Endothelial cell of umbilical vein (primary cell): ENCODE results near the gene NCAPH2. TPM values are rescaled to one million over a fixed set of nuclear protein-coding genes. Genes with fewer than 3 reads are reported as not detected.

Experiments used
- BruUV-seq: library from RNA; stranded (reverse); fragments of 400-500 nt; replicated peaks from 2 replicates; lab custom pipeline; 2021; lab: Mats Ljungman, UMichigan
- CTCF ChIA-PET: fragments of 300-600, 350-600 bp; sonication (Branson Sonifier 250); formaldehyde crosslinking; loops from one replicate; lab custom pipeline; 2021; ENCODE audit warnings: antibody characterized with exemption, inconsistent platforms; lab: Charles Lee
- POLR2A ChIA-PET: fragments of 300-600, 350-600 bp; sonication (Branson Sonifier 250); formaldehyde crosslinking; loops from one replicate; lab custom pipeline; 2021; ENCODE audit warnings: antibody characterized with exemption, inconsistent platforms; lab: Charles Lee
- DNase-seq: peaks from one replicate; pipeline ENCODE4 v3.0.0-alpha.2; 2011; ENCODE audit warnings: low read depth, low spot score
- FAIRE-seq: peaks from 2 replicates; lab custom pipeline; 2011; peaks lifted over from hg19 to GRCh38; lab: Jason Lieb, UNC
- H2AFZ ChIP-seq: 2 replicates; pipeline ENCODE4 v1.6.0; 2012; ENCODE audit warnings: low read depth, low read length, control low read depth, inconsistent platforms
- H3K27ac ChIP-seq: 2 replicates; pipeline ENCODE4 v1.5.1; 2011; ENCODE audit warnings: low read depth, mild to moderate bottlenecking, control low read depth, low read length, moderate library complexity; ENCODE audit not compliant: insufficient read depth
- H3K27me3 ChIP-seq, 2 experiments: 2 replicates each; pipeline versions ENCODE4 v1.6.0 to v1.6.1; 2011; ENCODE audit warnings: low read length in 2 of 2, mixed read lengths in 1 of 2; ENCODE audit not compliant: control insufficient read depth in 2 of 2, insufficient read depth in 2 of 2
- H3K36me3 ChIP-seq, 2 experiments: 2 replicates in 1 of 2; 3 replicates in 1 of 2; pipeline ENCODE4 v1.5.1; 2011; ENCODE audit warnings: low read length in 2 of 2, mild to moderate bottlenecking in 1 of 2, moderate library complexity in 1 of 2; ENCODE audit not compliant: control insufficient read depth in 2 of 2, insufficient read depth in 2 of 2; ENCODE audit errors: extremely low read depth in 1 of 2
- H3K4me1 ChIP-seq: 3 replicates; pipeline ENCODE4 v1.5.1; 2011; ENCODE audit warnings: mild to moderate bottlenecking, low read length; ENCODE audit not compliant: control insufficient read depth, insufficient read depth; ENCODE audit errors: extremely low read depth
- H3K4me2 ChIP-seq: 2 replicates; pipeline ENCODE4 v1.6.1; 2011; ENCODE audit warnings: low read length, control low read depth, mixed read lengths; ENCODE audit not compliant: insufficient read depth
- H3K4me3 ChIP-seq, 3 experiments: fragments of 200-600 bp in 1 of 3; sonication (generic), shearing (Covaris generic) in 1 of 3; replicated peaks in 1 of 3; 2 replicates each; pipeline ENCODE4 v1.5.1; 2011 to 2016; ENCODE audit warnings: control low read depth in 3 of 3, low read length in 3 of 3, mild to moderate bottlenecking in 2 of 3, inconsistent platforms in 1 of 3, low read depth in 1 of 3, moderate library complexity in 1 of 3; ENCODE audit not compliant: insufficient read depth in 1 of 3
- H3K79me2 ChIP-seq: 2 replicates; pipeline ENCODE4 v1.6.0; 2012; ENCODE audit warnings: low read length, inconsistent platforms; ENCODE audit not compliant: control insufficient read depth, insufficient read depth
- H3K9ac ChIP-seq: replicated peaks from 2 replicates; pipeline ENCODE3; 2011; ENCODE audit warnings: low read length, control low read depth; ENCODE audit not compliant: insufficient read depth; ENCODE audit errors: extremely low read depth
- H3K9me1 ChIP-seq: replicated peaks from 3 replicates; pipeline ENCODE4 v1.6.0; 2011; ENCODE audit warnings: mild to moderate bottlenecking, low read length; ENCODE audit not compliant: control insufficient read depth, insufficient read depth; ENCODE audit errors: extremely low read depth
- H3K9me3 ChIP-seq: replicated peaks from 2 replicates; pipeline ENCODE4 v1.5.1; 2012; ENCODE audit warnings: low read length, inconsistent platforms; ENCODE audit not compliant: control insufficient read depth, insufficient read depth
- H4K20me1 ChIP-seq: replicated peaks from 2 replicates; pipeline ENCODE3; 2011; ENCODE audit warnings: mild to moderate bottlenecking, low read length; ENCODE audit not compliant: control insufficient read depth, insufficient read depth; ENCODE audit errors: extremely low read depth
- EZH2 ChIP-seq: IDR thresholded peaks from 2 replicates; pipeline ENCODE4 v1.6.1; 2012; ENCODE audit warnings: borderline replicate concordance, low read depth, mild to moderate bottlenecking, moderate library complexity, low read length, inconsistent platforms; ENCODE audit not compliant: severe bottlenecking
- FOS ChIP-seq: IDR thresholded peaks from 2 replicates; pipeline ENCODE4 v1.6.1; 2011; ENCODE audit warnings: mild to moderate bottlenecking, low read length, moderate library complexity, borderline replicate concordance; ENCODE audit not compliant: insufficient read depth
- GATA2 ChIP-seq: IDR thresholded peaks from 2 replicates; pipeline ENCODE4 v1.7.0; 2011; ENCODE audit warnings: low read depth, mild to moderate bottlenecking, moderate library complexity, mixed read lengths, low read length; ENCODE audit not compliant: insufficient read length, insufficient read depth
- JUN ChIP-seq: IDR thresholded peaks from 2 replicates; pipeline ENCODE4 v1.6.1; 2011; ENCODE audit warnings: borderline replicate concordance, low read depth; ENCODE audit not compliant: insufficient read length, insufficient read depth
- MYC ChIP-seq: IDR thresholded peaks from one replicate; pipeline ENCODE4 v1.6.1; 2011; ENCODE audit warnings: mild to moderate bottlenecking, low read depth, low read length
- POLR2A ChIP-seq: IDR thresholded peaks from 2 replicates; pipeline ENCODE4 v1.6.1; 2012; ENCODE audit warnings: low read depth, mild to moderate bottlenecking, control low read depth, low read length
- POLR2AphosphoS5 ChIP-seq: IDR thresholded peaks from 2 replicates; pipeline ENCODE4 v1.6.1; 2012; ENCODE audit warnings: low read depth, mild to moderate bottlenecking, control low read depth, low read length, moderate library complexity; ENCODE audit not compliant: insufficient read depth
- dilution Hi-C: fragments of 300-500 bp; cut with MboI; formaldehyde crosslinking; loops from one replicate; pipeline ENCODE4 v1.15.0; 2019; ENCODE audit warnings: low sequenced_read_pairs; ENCODE audit not compliant: extremely low pct_ligation_motif_present
- intact Hi-C: fragments of 100-400 bp; cut with micrococcal nuclease; formaldehyde crosslinking; loops from one replicate; pipeline ENCODE4 v1.10.0; 2022
- polyA plus RNA-seq, 4 experiments: library from polyadenylated mRNA; depleted of rRNA in 3 of 4; stranded (reverse) in 3 of 4; unstranded in 1 of 4; fragments of >200 nt; gene quantifications; 2 replicates each; pipeline versions ENCODE4 v1.2.1 to v1.2.3, GENCODE V29; 2011 to 2012; ENCODE audit warnings: missing spikeins in 1 of 4
- total RNA-seq: library from RNA; stranded (reverse); gene quantifications from 2 replicates; pipeline ENCODE4 v1.2.3, GENCODE V29; 2021
- TF ChIP-seq, protein P1 (sequence below), 2 donors: IDR thresholded peaks; 1 replicate in 1 of 2; 2 replicates in 1 of 2; pipeline ENCODE4 v1.5.1; 2011; ENCODE audit warnings: low read length in 2 of 2, mild to moderate bottlenecking in 2 of 2, moderate library complexity in 2 of 2, control low read depth in 1 of 2, inconsistent platforms in 1 of 2, low read depth in 1 of 2; ENCODE audit not compliant: insufficient read depth in 1 of 2; ENCODE audit errors: extremely low read depth in 1 of 2
- TF ChIP-seq, protein P2 (sequence below): IDR thresholded peaks from 2 replicates; pipeline ENCODE4 v1.6.1; 2011; ENCODE audit not compliant: insufficient read depth, insufficient read length

Gene NCAPH2
- total and polyA plus RNA-seq, 2 donors (not counting 3 experiments of a cell fraction or from before 2014, with no cell fraction given) = 42.4 to 43.2 TPM

DNA sequence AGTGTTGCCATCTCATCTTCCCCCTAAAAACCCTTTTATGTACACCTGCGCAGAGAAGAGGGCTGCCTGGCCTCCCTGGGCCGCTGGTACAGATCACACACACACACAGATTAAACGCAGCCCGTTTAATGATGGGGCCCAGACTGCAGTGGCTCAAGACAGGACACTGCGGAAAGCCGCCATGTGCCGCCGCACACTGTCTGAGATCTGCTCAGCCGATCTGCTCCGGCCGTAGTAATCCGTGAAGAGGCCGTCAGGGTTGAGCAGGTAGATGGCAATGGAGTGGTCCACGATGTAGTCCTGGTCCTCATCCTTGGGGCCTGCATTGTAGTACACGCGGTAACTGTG, 15.4 kb downstream of the NCAPH2 start:
- TF ChIP-seq FOS = no peak
- no peak for TF ChIP-seq JUN
- TF ChIP-seq MYC = no peak
- TF ChIP-seq, protein P1, sequence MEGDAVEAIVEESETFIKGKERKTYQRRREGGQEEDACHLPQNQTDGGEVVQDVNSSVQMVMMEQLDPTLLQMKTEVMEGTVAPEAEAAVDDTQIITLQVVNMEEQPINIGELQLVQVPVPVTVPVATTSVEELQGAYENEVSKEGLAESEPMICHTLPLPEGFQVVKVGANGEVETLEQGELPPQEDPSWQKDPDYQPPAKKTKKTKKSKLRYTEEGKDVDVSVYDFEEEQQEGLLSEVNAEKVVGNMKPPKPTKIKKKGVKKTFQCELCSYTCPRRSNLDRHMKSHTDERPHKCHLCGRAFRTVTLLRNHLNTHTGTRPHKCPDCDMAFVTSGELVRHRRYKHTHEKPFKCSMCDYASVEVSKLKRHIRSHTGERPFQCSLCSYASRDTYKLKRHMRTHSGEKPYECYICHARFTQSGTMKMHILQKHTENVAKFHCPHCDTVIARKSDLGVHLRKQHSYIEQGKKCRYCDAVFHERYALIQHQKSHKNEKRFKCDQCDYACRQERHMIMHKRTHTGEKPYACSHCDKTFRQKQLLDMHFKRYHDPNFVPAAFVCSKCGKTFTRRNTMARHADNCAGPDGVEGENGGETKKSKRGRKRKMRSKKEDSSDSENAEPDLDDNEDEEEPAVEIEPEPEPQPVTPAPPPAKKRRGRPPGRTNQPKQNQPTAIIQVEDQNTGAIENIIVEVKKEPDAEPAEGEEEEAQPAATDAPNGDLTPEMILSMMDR (IDR thresholded peaks at IDR 0.05; ENCODE audit: extremely low read depth in 1 of 2, insufficient read depth in 1 of 2, low read depth in 1 of 2, low read length in 2 of 2) = no peak
- TF ChIP-seq POLR2AphosphoS5 = no peak
- TF ChIP-seq, protein P2, sequence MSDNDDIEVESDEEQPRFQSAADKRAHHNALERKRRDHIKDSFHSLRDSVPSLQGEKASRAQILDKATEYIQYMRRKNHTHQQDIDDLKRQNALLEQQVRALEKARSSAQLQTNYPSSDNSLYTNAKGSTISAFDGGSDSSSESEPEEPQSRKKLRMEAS = no peak
- no peak for TF ChIP-seq GATA2
- no peak for TF ChIP-seq POLR2A
- TF ChIP-seq EZH2 = no peak
- Histone ChIP-seq H3K9me3 (no peaks in the 10 kb centered on the region), H3K36me3 (peaks cover 0 to 22% of the 10 kb centered on the region in 2 experiments), H4K20me1 (no peaks in the 10 kb centered on the region), H3K4me2 (no peak overlapping the region), H3K27me3 (no peaks in the 10 kb centered on the region), H3K4me1 (peaks cover 12% of the 10 kb centered on the region), H3K4me3 (no peak overlapping the region), H3K9ac (no peak overlapping the region), H3K27ac (no peak overlapping the region), H3K9me1 (no peaks in the 10 kb centered on the region), H3K79me2 (peaks cover 10% of the 10 kb centered on the region), H2AFZ (no peak overlapping the region)
- no peak for DNase-seq
- dilution Hi-C loops (no loop called here), intact Hi-C loops (no loop called here)
- ChIA-PET CTCF (no interaction called here), POLR2A (no interaction called here)
- BruUV-seq = no TSS peak
- FAIRE-seq = no peak
